ENCODE measurements around the gene PRR20G. TPM values are rescaled to one million over a fixed set of nuclear protein-coding genes. Genes with fewer than 3 reads are reported as not detected.

The PRR20G gene
- total RNA-seq, 2 donors from 2014 or later: not detected

- Mint-ChIP-seq H3K27ac (no peak overlapping the region), H3K27me3 (ENCODE audit: low read depth) (no peaks in the 10 kb centered on the region)
These were observed 3.3 kb upstream of the PRR20G start for GRCh38 chr3:127291114-127291513.

GRCh38 chr3:127289706-127290575, 2.1 kb upstream of the PRR20G start:
- Mint-ChIP-seq H3K4me1 (ENCODE audit: low read depth) (no peaks in the 10 kb centered on the region), H3K27ac (no peak overlapping the region), H3K27me3 (ENCODE audit: low read depth) (no peaks in the 10 kb centered on the region), H3K4me3 (no peak overlapping the region), H3K36me3 (ENCODE audit: insufficient read depth in 2 of 2) (peaks cover 2 to 4% of the 10 kb centered on the region in 2 donors), H3K9me3 (peaks cover 7 to 8% of the 10 kb centered on the region in 2 donors)
- DNase-seq: no peak
- peak in 1 of 2 donors; percentile 5 for ATAC-seq (replicated peaks in 1 of 2)

More at GRCh38 chr3:127291114-127291513, 3.3 kb upstream of the PRR20G start:
- no peak for DNase-seq
- Mint-ChIP-seq H3K4me1 (ENCODE audit: low read depth) (no peaks in the 10 kb centered on the region), H3K36me3 (ENCODE audit: insufficient read depth in 2 of 2) (peaks cover 2 to 4% of the 10 kb centered on the region in 2 donors), H3K4me3 (no peak overlapping the region), H3K9me3 (peaks cover 7 to 8% of the 10 kb centered on the region in 2 donors)
- ATAC-seq (replicated peaks in 1 of 2): no peak

- peak in 1 of 2 donors; percentile 6 for DNase-seq
- H3K27ac Mint-ChIP-seq: no peak overlapping the region
- no peaks in the 10 kb centered on the region for H3K27me3 Mint-ChIP-seq (ENCODE audit: low read depth)
- H3K4me1 Mint-ChIP-seq (ENCODE audit: low read depth): no peaks in the 10 kb centered on the region
- ATAC-seq (replicated peaks in 1 of 2): peak; percentile 48 to 56
- no peak overlapping the region for H3K4me3 Mint-ChIP-seq
- peaks cover 7 to 8% of the 10 kb centered on the region in 2 donors for H3K9me3 Mint-ChIP-seq
- H3K36me3 Mint-ChIP-seq (ENCODE audit: insufficient read depth in 2 of 2): peaks cover 2 to 4% of the 10 kb centered on the region in 2 donors
These were observed 1.3 kb upstream of the PRR20G start for GRCh38 chr3:127288921-127289705.

GRCh38 chr3:127288343-127288742, 497 bp upstream of the PRR20G start:
- no peak for ATAC-seq (replicated peaks in 1 of 2)
- no peak overlapping the region for H3K27ac Mint-ChIP-seq

GRCh38 chr3:127286571-127287140, 1.2 kb downstream of the PRR20G start:
- ATAC-seq (replicated peaks in 1 of 2): no peak
- no peak for DNase-seq
- peaks cover 0 to 2% of the 10 kb centered on the region in 2 donors for H3K36me3 Mint-ChIP-seq (ENCODE audit: insufficient read depth in 2 of 2)
- H3K4me3 Mint-ChIP-seq: no peak overlapping the region
- H3K27me3 Mint-ChIP-seq (ENCODE audit: low read depth): no peaks in the 10 kb centered on the region
- peaks cover 3 to 6% of the 10 kb centered on the region in 2 donors for H3K9me3 Mint-ChIP-seq
- no peak overlapping the region for H3K27ac Mint-ChIP-seq
- H3K4me1 Mint-ChIP-seq (ENCODE audit: low read depth): no peaks in the 10 kb centered on the region

More at GRCh38 chr3:127288343-127288742, 497 bp upstream of the PRR20G start:
- Mint-ChIP-seq H3K36me3 (ENCODE audit: insufficient read depth in 2 of 2) (peaks cover 2 to 4% of the 10 kb centered on the region in 2 donors), H3K4me1 (ENCODE audit: low read depth) (no peaks in the 10 kb centered on the region), H3K4me3 (no peak overlapping the region), H3K9me3 (peaks cover 7 to 8% of the 10 kb centered on the region in 2 donors), H3K27me3 (ENCODE audit: low read depth) (no peaks in the 10 kb centered on the region)
- DNase-seq: no peak

GRCh38 chr3:127284258-127284657, 3.6 kb downstream of the PRR20G start:
- no peak overlapping the region for H3K4me3 Mint-ChIP-seq
- peaks cover 0 to 3% of the 10 kb centered on the region in 2 donors for H3K9me3 Mint-ChIP-seq
- no peaks in the 10 kb centered on the region for H3K36me3 Mint-ChIP-seq (ENCODE audit: insufficient read depth in 2 of 2)
- DNase-seq (no peak), ATAC-seq (replicated peaks in 1 of 2) (no peak)
- peaks cover 6% of the 10 kb centered on the region for H3K27me3 Mint-ChIP-seq (ENCODE audit: low read depth)
- no peak overlapping the region for H3K27ac Mint-ChIP-seq
- no peaks in the 10 kb centered on the region for H3K4me1 Mint-ChIP-seq (ENCODE audit: low read depth)

- Mint-ChIP-seq H3K27ac (no peak overlapping the region), H3K4me3 (no peak overlapping the region), H3K4me1 (ENCODE audit: low read depth) (no peaks in the 10 kb centered on the region), H3K36me3 (ENCODE audit: insufficient read depth in 2 of 2) (no peaks in the 10 kb centered on the region), H3K9me3 (no peaks in the 10 kb centered on the region), H3K27me3 (ENCODE audit: low read depth) (peaks cover 29% of the 10 kb centered on the region)
- no peak for DNase-seq
- no peak for ATAC-seq (replicated peaks in 1 of 2)
These were observed 10.3 kb downstream of the PRR20G start for GRCh38 chr3:127277561-127277960.

GRCh38 chr3:127276995-127277394, 10.9 kb downstream of the PRR20G start:
- H3K36me3 Mint-ChIP-seq (ENCODE audit: insufficient read depth in 2 of 2): no peaks in the 10 kb centered on the region
- H3K27ac Mint-ChIP-seq: no peak overlapping the region
- no peaks in the 10 kb centered on the region for H3K9me3 Mint-ChIP-seq
- H3K4me3 Mint-ChIP-seq: no peak overlapping the region
- peaks cover 29% of the 10 kb centered on the region for H3K27me3 Mint-ChIP-seq (ENCODE audit: low read depth)
- no peak for ATAC-seq (replicated peaks in 1 of 2)
- no peak for DNase-seq
- H3K4me1 Mint-ChIP-seq (ENCODE audit: low read depth): no peaks in the 10 kb centered on the region

- ATAC-seq (replicated peaks in 1 of 2) (no peak), DNase-seq (no peak)
- H3K9me3 Mint-ChIP-seq: no peaks in the 10 kb centered on the region
- peaks cover 29% of the 10 kb centered on the region for H3K27me3 Mint-ChIP-seq (ENCODE audit: low read depth)
- no peak overlapping the region for H3K4me3 Mint-ChIP-seq
- H3K36me3 Mint-ChIP-seq (ENCODE audit: insufficient read depth in 2 of 2): no peaks in the 10 kb centered on the region
- H3K27ac Mint-ChIP-seq: no peak overlapping the region
- H3K4me1 Mint-ChIP-seq (ENCODE audit: low read depth): no peaks in the 10 kb centered on the region
These were observed 11.4 kb downstream of the PRR20G start for GRCh38 chr3:127276396-127276795.

GRCh38 chr3:127275287-127275781, 12.5 kb downstream of the PRR20G start:
- H3K4me3 Mint-ChIP-seq: no peak overlapping the region
- no peaks in the 10 kb centered on the region for H3K4me1 Mint-ChIP-seq (ENCODE audit: low read depth)
- no peaks in the 10 kb centered on the region for H3K9me3 Mint-ChIP-seq
- no peak overlapping the region for H3K27ac Mint-ChIP-seq
- H3K27me3 Mint-ChIP-seq (ENCODE audit: low read depth): peaks cover 29% of the 10 kb centered on the region
- ATAC-seq (replicated peaks in 1 of 2): no peak
- no peak for DNase-seq
- no peaks in the 10 kb centered on the region for H3K36me3 Mint-ChIP-seq (ENCODE audit: insufficient read depth in 2 of 2)

- no peaks in the 10 kb centered on the region for H3K36me3 Mint-ChIP-seq (ENCODE audit: insufficient read depth in 2 of 2)
- DNase-seq (no peak), ATAC-seq (replicated peaks in 1 of 2) (no peak)
- no peaks in the 10 kb centered on the region for H3K4me1 Mint-ChIP-seq (ENCODE audit: low read depth)
- no peak overlapping the region for H3K27ac Mint-ChIP-seq
- no peak overlapping the region for H3K4me3 Mint-ChIP-seq
- peaks cover 30% of the 10 kb centered on the region for H3K27me3 Mint-ChIP-seq (ENCODE audit: low read depth)
- H3K9me3 Mint-ChIP-seq: peaks cover 0 to 4% of the 10 kb centered on the region in 2 donors
These were observed 13.6 kb downstream of the PRR20G start for GRCh38 chr3:127274200-127274760.

GRCh38 chr3:127273206-127273605, 14.6 kb downstream of the PRR20G start:
- Mint-ChIP-seq H3K36me3 (ENCODE audit: insufficient read depth in 2 of 2) (no peaks in the 10 kb centered on the region), H3K27me3 (ENCODE audit: low read depth) (peaks cover 25% of the 10 kb centered on the region), H3K4me1 (ENCODE audit: low read depth) (no peaks in the 10 kb centered on the region), H3K4me3 (no peak overlapping the region), H3K9me3 (peaks cover 4 to 6% of the 10 kb centered on the region in 2 donors), H3K27ac (no peak overlapping the region)
- no peak for ATAC-seq (replicated peaks in 1 of 2)
- DNase-seq: no peak

All from activated T-cell treated with anti-CD3 and anti-CD28 coated beads, Interleukin-2, amount 50 U/mL, for 72 hours (primary cell).